HUES6 (cell line): ENCODE results near the gene MYOCD.

Source experiments
- H3K27ac ChIP-seq: 2 replicates; pipeline ENCODE4 v1.7.0; 2013; ENCODE audit warnings: low read depth, mild to moderate bottlenecking, low read length, inconsistent platforms
- H3K27me3 ChIP-seq: 2 replicates; pipeline ENCODE4 v1.6.1; 2013; ENCODE audit warnings: low read length; ENCODE audit not compliant: control insufficient read depth, insufficient read depth
- H3K36me3 ChIP-seq: 2 replicates; pipeline ENCODE4 v1.6.1; 2013; ENCODE audit warnings: low read length; ENCODE audit not compliant: control insufficient read depth, insufficient read depth
- H3K4me1 ChIP-seq: 2 replicates; pipeline ENCODE4 v1.6.1; 2013; ENCODE audit warnings: low read length; ENCODE audit not compliant: control insufficient read depth, insufficient read depth
- H3K4me3 ChIP-seq: 2 replicates; pipeline ENCODE4 v1.5.1; 2013; ENCODE audit warnings: low read depth, low read length
- H3K9ac ChIP-seq: one replicate; pipeline ENCODE4 v1.6.1; 2013; ENCODE audit warnings: mild to moderate bottlenecking, low read length
- H3K9me3 ChIP-seq: 2 replicates; pipeline ENCODE4 v1.6.1; 2013; ENCODE audit warnings: low read depth, low read length; ENCODE audit not compliant: control insufficient read depth, insufficient read depth

The MYOCD gene

DNA sequence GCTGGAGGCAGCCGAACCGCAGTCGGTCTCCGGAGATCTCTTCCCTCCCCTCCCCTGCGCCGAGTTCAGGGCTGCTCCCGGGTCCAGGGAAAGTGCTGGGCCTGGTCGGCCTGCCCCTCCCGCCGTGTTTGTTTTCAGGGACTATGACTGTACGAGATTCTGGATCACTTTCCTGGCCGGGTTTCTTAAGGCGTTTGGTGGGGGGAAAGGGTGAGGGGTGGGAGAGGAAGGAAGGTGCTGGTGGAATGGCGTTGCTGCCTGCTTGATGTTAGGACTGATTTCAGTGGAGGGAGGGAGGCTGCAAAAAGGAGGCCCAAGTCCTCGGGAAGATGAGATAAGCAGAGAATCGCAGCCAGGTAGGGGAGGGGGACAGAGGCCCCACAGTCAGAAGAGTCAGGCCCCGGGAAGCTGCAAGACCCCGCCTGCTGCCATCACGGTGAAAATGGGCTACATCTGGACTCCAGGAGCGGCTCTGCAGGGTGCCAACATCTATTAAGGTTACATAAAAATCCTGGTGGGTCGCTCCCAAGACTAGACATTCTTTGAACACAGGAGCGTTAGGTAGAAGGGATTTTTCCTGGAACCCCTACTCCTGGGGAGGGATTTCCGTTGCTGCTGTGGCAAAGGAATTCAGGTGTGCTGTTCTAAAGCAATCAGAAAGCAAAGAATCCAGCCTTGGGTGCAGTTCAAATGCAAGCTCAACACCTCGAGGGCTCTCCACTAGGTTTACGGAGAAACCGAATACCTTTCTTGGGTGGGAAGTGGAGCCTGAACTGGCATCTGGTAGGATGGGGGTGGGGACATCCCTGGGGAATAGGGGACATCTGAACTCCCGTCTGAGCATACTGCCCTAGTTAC, 124.8 kb downstream of the MYOCD start:
- Histone ChIP-seq H3K9me3 (no peaks in the 10 kb centered on the region), H3K4me3 (peak overlapping the region; percentile 97), H3K36me3 (no peaks in the 10 kb centered on the region), H3K4me1 (peaks cover 10% of the 10 kb centered on the region), H3K27me3 (peaks cover 22% of the 10 kb centered on the region), H3K9ac (peak overlapping the region; percentile 54), H3K27ac (no peak overlapping the region)

DNA sequence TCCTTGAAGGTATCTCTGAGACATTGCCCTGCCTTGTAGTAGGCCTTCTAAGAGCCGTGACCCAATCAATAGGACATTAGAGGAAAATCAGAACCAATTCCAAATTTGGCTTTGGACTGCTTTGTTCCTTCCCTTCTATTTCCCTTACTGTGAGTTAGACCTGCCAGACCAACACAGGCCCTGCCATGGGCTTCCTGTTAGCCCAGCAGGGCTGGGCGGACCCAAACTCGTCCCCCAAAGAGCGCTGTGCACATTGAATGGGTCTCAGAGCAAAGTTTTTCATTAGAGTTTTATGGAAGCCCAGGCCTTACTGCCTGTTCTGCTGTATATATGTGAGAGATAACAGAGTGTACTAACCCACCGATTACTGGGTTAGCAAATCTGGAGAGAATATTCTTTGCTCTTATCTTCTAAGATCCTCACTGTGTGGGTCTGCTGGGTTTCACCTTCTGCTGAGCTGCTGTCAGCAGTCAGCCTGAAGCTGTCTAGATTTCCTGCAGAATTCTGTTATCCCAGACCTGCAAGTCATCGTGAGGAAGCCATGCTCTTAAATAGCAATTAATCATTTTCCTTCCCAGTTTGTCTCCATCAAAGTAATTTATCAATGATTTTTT, 129.3 kb downstream of the MYOCD start:
- Histone ChIP-seq H3K36me3 (no peaks in the 10 kb centered on the region), H3K4me3 (no peak overlapping the region), H3K9me3 (no peaks in the 10 kb centered on the region), H3K4me1 (peaks cover 10% of the 10 kb centered on the region), H3K27ac (no peak overlapping the region), H3K27me3 (peaks cover 6% of the 10 kb centered on the region; the same call in 1 of the 2 replicates), H3K9ac (no peak overlapping the region)

DNA sequence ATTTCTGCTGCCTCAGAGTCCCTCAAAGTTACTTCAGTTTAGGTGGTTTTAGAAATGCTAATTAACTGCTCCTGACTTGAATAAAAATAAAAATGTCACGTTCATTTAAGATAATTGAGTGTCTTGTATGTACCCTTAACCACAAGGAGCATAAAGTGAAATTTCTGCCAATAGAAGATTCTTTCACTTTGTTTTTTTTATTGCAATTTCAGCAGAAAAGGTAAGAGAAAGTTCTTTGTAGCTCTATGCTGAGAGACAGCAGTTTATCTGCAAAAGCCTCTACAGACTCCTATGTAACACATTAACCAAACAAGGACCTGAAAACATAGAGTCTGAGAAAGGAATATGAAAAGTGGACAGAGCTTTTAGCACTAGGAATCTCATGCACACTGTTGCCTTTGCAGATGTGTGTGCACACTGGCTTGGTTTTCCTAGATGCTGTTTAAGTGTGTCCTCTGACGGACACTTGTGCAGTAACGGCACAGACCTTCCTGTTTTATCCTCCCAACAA, 135.2 kb downstream of the MYOCD start:
- no peak overlapping the region for H3K27ac ChIP-seq
- no peak overlapping the region for H3K4me3 ChIP-seq
- H3K4me1 ChIP-seq, result no peaks in the 10 kb centered on the region
- H3K9me3 ChIP-seq, result 0 out of 2 replicates have a peak, but pooled peaks cover 2% of the 10 kb centered on the region
- H3K27me3 ChIP-seq, result no peaks in the 10 kb centered on the region
- no peaks in the 10 kb centered on the region for H3K36me3 ChIP-seq
- H3K9ac ChIP-seq, result no peak overlapping the region

DNA sequence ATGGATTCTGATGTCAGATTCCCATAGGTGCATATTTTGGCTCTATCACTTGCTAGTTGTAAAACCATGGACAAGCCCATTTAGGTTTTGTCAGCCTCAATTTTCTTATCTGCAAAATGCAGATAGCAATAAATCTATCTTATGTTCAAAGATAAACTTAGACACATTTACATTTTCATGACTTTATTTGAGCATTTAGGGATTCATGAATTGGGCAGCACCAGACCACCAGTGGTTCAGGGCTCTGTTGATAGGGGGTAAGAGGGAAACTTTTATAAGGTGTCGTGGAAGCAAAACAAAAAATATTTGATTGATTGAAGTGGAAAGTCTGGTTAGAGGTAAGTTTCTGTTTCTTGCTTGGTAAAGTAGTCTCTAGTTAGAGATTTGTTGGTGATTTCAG, 140.9 kb downstream of the MYOCD start:
- peaks cover 42% of the 10 kb centered on the region for H3K9me3 ChIP-seq
- H3K4me3 ChIP-seq, result no peak overlapping the region
- no peaks in the 10 kb centered on the region for H3K36me3 ChIP-seq
- H3K27ac ChIP-seq, result no peak overlapping the region
- no peaks in the 10 kb centered on the region for H3K4me1 ChIP-seq
- no peak overlapping the region for H3K9ac ChIP-seq
- H3K27me3 ChIP-seq, result no peaks in the 10 kb centered on the region

DNA sequence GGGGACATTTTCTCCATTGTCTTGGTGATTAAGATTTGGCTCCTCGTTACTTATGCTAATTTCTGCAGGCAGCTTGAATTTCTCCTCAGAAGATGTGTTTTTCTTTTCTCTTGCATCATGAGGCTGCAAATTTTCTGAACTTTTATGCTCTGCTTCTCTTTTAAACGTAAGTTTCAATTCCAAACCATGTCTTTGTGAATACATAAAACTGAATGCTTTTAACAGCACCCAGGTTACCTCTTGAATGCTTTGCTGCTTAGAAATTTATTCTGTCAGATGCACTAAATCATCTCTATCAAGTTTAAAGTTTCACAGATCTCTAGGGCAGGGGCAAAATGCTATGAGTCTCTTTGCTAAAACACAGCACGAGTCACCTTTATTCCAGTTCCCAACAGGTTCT, 143.0 kb downstream of the MYOCD start:
- Histone ChIP-seq H3K27me3 (no peaks in the 10 kb centered on the region), H3K9ac (no peak overlapping the region), H3K4me3 (no peak overlapping the region), H3K27ac (no peak overlapping the region), H3K9me3 (peaks cover 42% of the 10 kb centered on the region), H3K36me3 (no peaks in the 10 kb centered on the region), H3K4me1 (no peaks in the 10 kb centered on the region)

DNA sequence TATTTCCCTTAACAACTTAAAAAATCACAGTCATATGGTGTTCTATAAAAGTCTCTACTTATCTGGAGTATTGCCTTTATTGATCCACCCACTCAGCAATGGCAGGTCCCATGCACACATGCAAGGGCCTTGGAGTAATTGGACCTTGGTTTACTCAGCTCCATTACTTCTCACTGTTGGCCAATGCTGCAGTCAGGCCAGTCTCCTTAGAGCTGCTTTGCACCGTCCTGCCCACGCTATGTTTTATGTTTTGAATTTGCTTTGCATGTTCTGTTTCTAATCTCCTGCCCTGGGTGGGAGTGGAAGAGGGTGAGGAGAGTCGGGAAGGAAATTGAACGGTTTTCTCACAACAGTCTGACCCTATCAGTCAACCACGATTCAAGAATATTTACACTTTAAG, 147.2 kb downstream of the MYOCD start:
- H3K4me3 ChIP-seq, result no peak overlapping the region
- H3K36me3 ChIP-seq, result no peaks in the 10 kb centered on the region
- peaks cover 23% of the 10 kb centered on the region for H3K9me3 ChIP-seq
- H3K4me1 ChIP-seq, result no peaks in the 10 kb centered on the region
- no peaks in the 10 kb centered on the region for H3K27me3 ChIP-seq
- no peak overlapping the region for H3K9ac ChIP-seq
- H3K27ac ChIP-seq, result no peak overlapping the region

DNA sequence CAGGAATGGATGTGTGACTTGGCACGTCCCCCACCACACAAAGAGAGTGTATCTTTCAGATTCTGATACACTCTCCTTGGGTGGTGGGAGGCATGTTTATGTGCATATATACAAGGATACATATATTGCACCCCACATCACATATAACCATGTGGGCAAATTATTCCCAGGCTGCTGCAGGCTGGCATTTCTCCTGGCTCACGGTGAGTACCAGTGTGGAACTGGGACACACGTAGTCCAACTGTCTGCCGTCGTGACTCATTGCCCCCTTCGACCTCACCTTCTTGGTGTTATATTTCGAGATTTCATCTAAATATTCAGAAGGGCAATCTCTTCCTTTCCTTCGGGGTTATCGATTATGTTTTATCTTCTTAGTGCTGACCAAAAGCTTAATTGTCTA, 148.0 kb downstream of the MYOCD start:
- Histone ChIP-seq H3K36me3 (no peaks in the 10 kb centered on the region), H3K9me3 (peaks cover 15% of the 10 kb centered on the region), H3K4me1 (no peaks in the 10 kb centered on the region), H3K27me3 (no peaks in the 10 kb centered on the region), H3K4me3 (no peak overlapping the region), H3K27ac (no peak overlapping the region), H3K9ac (no peak overlapping the region)

DNA sequence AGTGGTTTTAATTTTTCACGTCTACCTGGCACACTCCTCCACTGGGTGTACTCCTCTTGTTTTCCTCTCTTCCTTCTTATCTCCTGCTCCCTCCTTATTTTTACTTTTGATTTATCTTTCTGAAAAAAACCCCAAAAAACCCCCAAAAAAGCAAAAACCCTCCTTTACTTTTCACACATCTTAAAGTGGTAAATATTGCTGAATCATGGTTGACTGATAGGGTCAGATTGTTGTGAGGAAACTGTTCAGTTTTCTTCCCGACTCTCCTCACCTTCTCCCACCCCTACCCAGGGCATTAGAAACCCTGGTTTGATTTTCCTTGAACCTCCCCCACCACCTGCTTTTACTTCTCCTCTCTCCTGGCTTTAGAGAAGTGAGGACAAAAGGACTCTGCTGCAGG, 149.0 kb downstream of the MYOCD start:
- Histone ChIP-seq H3K9ac (no peak overlapping the region), H3K27ac (0 out of 2 replicates have a peak overlapping the region, but pooled peaks have one; percentile 67), H3K27me3 (no peaks in the 10 kb centered on the region), H3K4me3 (no peak overlapping the region), H3K36me3 (no peaks in the 10 kb centered on the region), H3K9me3 (peaks cover 4% of the 10 kb centered on the region), H3K4me1 (no peaks in the 10 kb centered on the region)

DNA sequence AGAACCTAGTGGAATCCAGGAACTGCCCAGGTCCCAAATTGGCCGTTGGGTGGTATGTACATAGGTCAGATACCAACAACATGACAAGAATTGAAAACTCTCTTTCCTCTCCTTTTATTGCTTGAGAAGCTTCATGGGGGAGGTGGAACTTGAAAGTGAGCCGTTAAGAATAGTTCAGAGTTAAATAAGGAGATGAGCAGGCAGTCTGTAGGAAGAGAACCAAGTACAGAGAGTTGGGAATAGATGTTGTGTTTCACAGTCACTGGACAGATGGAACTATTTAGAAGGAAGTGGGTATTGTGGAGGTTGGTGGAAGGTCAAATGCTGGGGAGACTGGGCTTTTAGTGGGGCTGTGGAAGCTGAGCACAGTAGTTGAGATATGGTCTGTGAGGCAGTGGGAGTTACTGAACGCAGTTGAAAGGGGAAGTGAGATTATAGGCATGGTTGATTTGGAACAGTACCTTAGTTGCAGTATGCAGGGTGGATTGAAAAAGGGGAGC, 150.0 kb downstream of the MYOCD start:
- Histone ChIP-seq H3K9me3 (no peaks in the 10 kb centered on the region; the same call in 1 of the 2 replicates), H3K4me3 (no peak overlapping the region), H3K9ac (no peak overlapping the region), H3K36me3 (no peaks in the 10 kb centered on the region), H3K27me3 (no peaks in the 10 kb centered on the region), H3K27ac (no peak overlapping the region), H3K4me1 (no peaks in the 10 kb centered on the region)
